Sigmoid colon (tissue), 7 donors: ENCODE results near the gene CSNK1G3. TPM values are rescaled to one million over a fixed set of nuclear protein-coding genes. Genes with fewer than 3 reads are reported as not detected.
"Not testable (repeated sequence)": the region's sequence is repeated elsewhere in the genome, so short reads cannot be mapped to it uniquely, and the experiment has no call there.

Experiments used
- DNase-seq: peaks from one replicate; pipeline ENCODE4 v3.0.0-alpha.2; 2019
- H3K27ac ChIP-seq, 4 donors: fragments of 200-600 bp; sonication (generic); one replicate each; pipeline ENCODE4 v1.5.1; 2016 to 2019; ENCODE audit warnings: mild to moderate bottlenecking in 1 of 4
- H3K27me3 ChIP-seq, 3 donors: fragments of 200-600 bp; sonication (generic); one replicate each; pipeline ENCODE4 v1.5.1; 2019; ENCODE audit warnings: mild to moderate bottlenecking in 1 of 3
- H3K36me3 ChIP-seq, 4 donors: fragments of 200-600 bp; sonication (generic); one replicate each; pipeline ENCODE4 v1.5.1; 2016 to 2019
- H3K4me1 ChIP-seq, 4 donors: fragments of 200-600 bp; sonication (generic); one replicate each; pipeline ENCODE4 v1.5.1; 2017 to 2019
- H3K4me3 ChIP-seq, 4 donors: fragments of 200-600 bp; sonication (generic); one replicate each; pipeline ENCODE4 v1.5.1; 2017 to 2019; ENCODE audit warnings: mild to moderate bottlenecking in 2 of 4, moderate library complexity in 1 of 4
- H3K9me3 ChIP-seq, 4 donors: fragments of 200-600 bp in 3 of 4; sonication (generic) in 3 of 4; one replicate each; pipeline versions ENCODE4 v1.5.1 to v1.6.1; 2013 to 2019
- EP300 ChIP-seq, 4 donors: sonication (generic); formaldehyde crosslinking; IDR thresholded peaks; one replicate each; pipeline ENCODE4 v1.6.1; 2017; ENCODE audit warnings: antibody characterized with exemption in 4 of 4
- POLR2A ChIP-seq, 2 donors: fragments of 450-650 bp; IDR thresholded peaks; one replicate each; pipeline ENCODE4 v1.6.1; 2016; ENCODE audit warnings: antibody characterized with exemption in 2 of 2, mild to moderate bottlenecking in 2 of 2, moderate library complexity in 2 of 2
- POLR2AphosphoS5 ChIP-seq, 4 donors: sonication (generic); formaldehyde crosslinking; IDR thresholded peaks; one replicate each; pipeline ENCODE4 v1.6.1; 2017; ENCODE audit warnings: antibody characterized with exemption in 4 of 4
- WGBS, 2 donors: extraction: QIAGEN DNeasy Blood & Tissue Kit; methylation state at CpG; one replicate each; pipeline ENCODE4 v1.1.7; 2013; 5-methylcytosine and 5-hydroxymethylcytosine counted together
- intact Hi-C: fragments of 100-400 bp; cut with DNase I; formaldehyde crosslinking; loops from one replicate; pipeline ENCODE4 v1.15.1; 2023
- polyA plus RNA-seq, 3 donors: library from polyadenylated mRNA; stranded (reverse); fragments of 200-250 nt; gene quantifications; one replicate each; pipeline ENCODE4 v1.2.3, GENCODE V29; 2013
- total RNA-seq, 4 donors: library from RNA; depleted of rRNA; stranded (reverse); fragments of >200 nt; gene quantifications; one replicate each; pipeline ENCODE4 v1.1.0, GENCODE V29; 2016
- TF ChIP-seq, protein P1 (sequence below), 4 experiments: fragments of 450-650 bp in 3 of 4; fragments of 200-600 bp in 1 of 4; IDR thresholded peaks; one replicate each; pipeline ENCODE4 v1.5.1; 2016 to 2019; ENCODE audit warnings: antibody characterized with exemption in 4 of 4, mild to moderate bottlenecking in 3 of 4, moderate library complexity in 2 of 4
- donor health status: healthy with polysubstance abuse.
- donor health status: Bipolar disorder and iron deficiency.
- donor health status: healthy.

The CSNK1G3 gene
- total RNA-seq (10 to 100 TPM; 55.8 to 99.6 (median 77.2) TPM), polyA plus RNA-seq (10 to 100 TPM; 21.6 to 37.2 (median 26.5) TPM)

DNA sequence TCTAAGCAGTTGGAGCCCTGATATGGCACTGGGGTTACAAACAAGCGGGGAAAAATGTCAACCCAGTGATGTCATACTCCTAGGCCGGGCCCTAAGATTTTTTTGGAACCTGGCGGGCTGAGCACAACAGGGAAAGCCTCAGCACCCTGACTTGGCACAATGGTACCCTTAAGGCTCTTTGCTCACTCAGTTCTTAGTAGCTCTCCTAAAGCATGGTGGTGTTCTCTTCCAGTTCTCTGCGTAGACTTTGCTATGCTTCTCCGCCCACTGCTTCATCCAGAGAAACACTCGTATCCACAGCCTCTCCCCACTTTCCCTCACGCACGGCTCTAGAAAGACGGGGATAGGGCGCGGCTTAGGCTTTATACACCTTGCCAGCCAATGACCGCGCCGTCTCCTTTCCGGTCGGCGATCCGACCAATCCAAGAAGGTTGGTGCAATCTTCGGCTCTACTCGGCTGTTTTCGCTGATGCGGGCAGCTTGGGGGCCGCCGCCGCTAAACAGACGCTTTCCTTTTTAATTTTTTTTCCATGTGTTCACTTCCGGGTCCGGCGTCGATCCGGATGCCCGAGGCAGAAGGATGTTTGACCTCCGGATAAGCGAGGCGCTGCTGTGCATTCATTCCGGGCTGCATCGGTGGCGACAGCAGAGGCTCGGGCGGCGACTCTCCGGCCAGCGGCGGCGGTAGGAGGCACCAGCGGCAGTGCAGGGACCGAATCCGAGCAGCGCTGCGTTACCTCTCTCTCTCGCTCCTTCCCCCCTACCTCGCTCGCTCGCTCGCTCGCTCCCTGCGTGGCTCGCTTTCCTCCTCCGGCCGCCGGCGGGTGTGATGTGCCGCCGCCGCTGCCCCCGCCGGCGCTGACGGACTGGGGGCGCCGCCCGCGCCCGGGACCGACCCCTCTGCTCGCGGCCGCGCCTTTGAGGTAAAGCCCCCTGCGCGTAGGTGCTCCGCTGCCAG, at the start of gene CSNK1G3:
Gene CSNK1G3 (plus strand): TSS at position 530 of the 958 bp plus-strand sequence. CDS start 33,487 bp downstream, outside the sequence.
- Histone ChIP-seq H3K27me3 (no peaks in the 10 kb centered on the region), H3K9me3 (no peaks in the 10 kb centered on the region), H3K4me1 (peaks cover 0 to 23% (median 10%) of the 10 kb centered on the region in 4 donors), H3K36me3 (no peaks in the 10 kb centered on the region), H3K4me3 (peak within 1 kb of the TSS; percentile 86 to 97 (median 92)), H3K27ac (peak within 1 kb of the TSS; percentile 90 to 96 (median 94))
- WGBS, 2 donors = 1 to 2% methylated on average over 82 of the region's 82 CpGs
- intact Hi-C loops = loop anchor here (1.0 to 10.0 kb wide), 2 partner anchors 89 to 93 kb away; partner anchors contain the start of gene CEP120
- DNase-seq = peak; percentile 99
- TF ChIP-seq POLR2A (IDR thresholded peaks at IDR 0.05) = peak; percentile 83 to 89
- TF ChIP-seq POLR2AphosphoS5 (IDR thresholded peaks at IDR 0.05) = peak; percentile 94 to 98 (median 98)
- no peak for TF ChIP-seq EP300 (IDR thresholded peaks at IDR 0.05)

DNA sequence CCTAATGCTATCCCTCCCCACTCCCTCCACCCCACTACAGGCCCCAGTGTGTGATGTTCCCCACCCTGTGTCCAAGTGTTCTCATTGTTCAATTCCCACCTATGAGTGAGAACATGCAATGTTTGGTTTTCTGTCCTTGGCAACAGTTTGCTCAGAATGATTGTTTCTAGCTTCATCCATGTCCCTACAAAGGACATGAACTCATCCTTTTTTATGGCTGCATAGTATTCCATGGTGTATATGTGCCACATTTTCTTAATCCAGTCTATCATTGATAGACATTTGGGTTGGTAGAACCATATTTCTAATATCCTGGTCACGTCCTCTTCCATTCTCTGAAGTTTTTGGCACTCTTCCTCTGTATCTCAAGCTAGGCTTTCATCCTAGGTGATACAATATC, 45.1 kb upstream of the CSNK1G3 start:
- intact Hi-C loops, H3K4me1 ChIP-seq, DNase-seq, H3K9me3 ChIP-seq, H3K27me3 ChIP-seq, H3K36me3 ChIP-seq, H3K4me3 ChIP-seq, H3K27ac ChIP-seq: not testable (repeated sequence)
- 96 to 98% methylated on average over 1 of the region's 1 CpG for WGBS, 2 donors

DNA sequence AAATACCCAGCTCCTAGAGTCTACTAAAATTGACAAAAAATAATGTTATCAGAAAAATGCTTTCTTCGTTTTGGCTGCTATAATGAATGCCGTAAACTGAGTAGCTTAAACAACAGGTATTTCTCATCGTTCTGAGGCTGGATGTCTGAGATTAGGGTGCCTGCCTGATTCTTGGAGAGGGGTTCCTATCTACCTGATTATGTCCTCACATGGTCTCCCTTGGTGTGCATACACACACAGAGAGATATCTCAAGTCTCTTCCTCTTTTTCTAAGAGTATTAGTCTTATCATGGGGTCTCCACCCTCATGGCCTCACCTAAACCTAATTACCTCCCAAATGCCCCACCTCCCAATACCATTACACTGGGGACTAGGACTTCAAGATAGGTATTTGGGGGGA, 40.6 kb upstream of the CSNK1G3 start:
- Histone ChIP-seq H3K36me3 (no peaks in the 10 kb centered on the region), H3K27me3 (no peaks in the 10 kb centered on the region), H3K4me1 (no peaks in the 10 kb centered on the region), H3K4me3 (no peak overlapping the region), H3K27ac (no peak overlapping the region), H3K9me3 (no peaks in the 10 kb centered on the region)
- TF ChIP-seq, protein P1, sequence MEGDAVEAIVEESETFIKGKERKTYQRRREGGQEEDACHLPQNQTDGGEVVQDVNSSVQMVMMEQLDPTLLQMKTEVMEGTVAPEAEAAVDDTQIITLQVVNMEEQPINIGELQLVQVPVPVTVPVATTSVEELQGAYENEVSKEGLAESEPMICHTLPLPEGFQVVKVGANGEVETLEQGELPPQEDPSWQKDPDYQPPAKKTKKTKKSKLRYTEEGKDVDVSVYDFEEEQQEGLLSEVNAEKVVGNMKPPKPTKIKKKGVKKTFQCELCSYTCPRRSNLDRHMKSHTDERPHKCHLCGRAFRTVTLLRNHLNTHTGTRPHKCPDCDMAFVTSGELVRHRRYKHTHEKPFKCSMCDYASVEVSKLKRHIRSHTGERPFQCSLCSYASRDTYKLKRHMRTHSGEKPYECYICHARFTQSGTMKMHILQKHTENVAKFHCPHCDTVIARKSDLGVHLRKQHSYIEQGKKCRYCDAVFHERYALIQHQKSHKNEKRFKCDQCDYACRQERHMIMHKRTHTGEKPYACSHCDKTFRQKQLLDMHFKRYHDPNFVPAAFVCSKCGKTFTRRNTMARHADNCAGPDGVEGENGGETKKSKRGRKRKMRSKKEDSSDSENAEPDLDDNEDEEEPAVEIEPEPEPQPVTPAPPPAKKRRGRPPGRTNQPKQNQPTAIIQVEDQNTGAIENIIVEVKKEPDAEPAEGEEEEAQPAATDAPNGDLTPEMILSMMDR (IDR thresholded peaks at IDR 0.05) = no peak
- TF ChIP-seq POLR2AphosphoS5 (IDR thresholded peaks at IDR 0.05) = no peak
- no peak for TF ChIP-seq POLR2A (IDR thresholded peaks at IDR 0.05)
- no peak for TF ChIP-seq EP300 (IDR thresholded peaks at IDR 0.05)
- WGBS, 2 donors = 93 to 95% methylated on average over 3 of the region's 3 CpGs
- no peak for DNase-seq
- intact Hi-C loops = no loop called here

DNA sequence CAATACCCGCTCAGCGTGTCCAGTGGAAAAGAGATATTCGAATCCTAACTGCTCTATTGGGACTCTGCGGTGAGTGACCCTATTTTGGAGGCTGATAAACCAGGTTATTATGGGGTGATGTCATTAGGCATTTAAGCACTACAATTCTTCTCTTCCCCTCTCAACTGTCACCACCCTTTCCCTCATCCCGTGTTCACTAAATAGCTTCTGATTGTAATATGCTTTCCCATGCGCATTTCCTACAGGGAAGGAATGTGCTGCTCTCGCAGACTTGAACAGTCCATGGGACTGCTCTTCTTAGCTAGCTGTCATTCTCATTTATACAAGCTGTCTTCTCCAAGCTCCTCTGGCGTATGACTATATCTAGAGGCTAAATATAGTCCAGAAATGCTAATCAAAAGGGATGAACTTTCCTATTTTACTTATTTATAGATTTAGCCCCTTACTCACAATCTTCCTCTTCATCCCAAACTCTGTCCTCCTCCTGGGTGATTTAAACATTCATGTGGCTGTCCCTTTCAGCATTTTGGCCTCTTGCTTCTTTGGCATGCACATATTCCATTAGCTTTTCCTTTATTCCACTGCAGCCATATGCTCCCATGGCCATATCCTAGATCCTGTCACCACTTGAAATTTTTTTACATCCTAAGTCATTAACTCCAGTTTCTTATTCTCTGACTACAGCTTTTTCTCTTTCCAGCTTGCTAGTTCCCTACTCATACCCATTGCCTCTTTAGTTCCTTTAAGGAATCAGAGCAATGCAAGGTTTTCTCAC, 39.6 kb upstream of the CSNK1G3 start:
- 90 to 94% methylated on average over 8 of the region's 8 CpGs for WGBS, 2 donors
- Histone ChIP-seq H3K36me3 (no peaks in the 10 kb centered on the region), H3K27ac (no peak overlapping the region), H3K4me3 (no peak overlapping the region), H3K27me3 (no peaks in the 10 kb centered on the region), H3K4me1 (no peaks in the 10 kb centered on the region), H3K9me3 (no peaks in the 10 kb centered on the region)
- TF ChIP-seq EP300 (IDR thresholded peaks at IDR 0.05) (no peak), POLR2AphosphoS5 (IDR thresholded peaks at IDR 0.05) (no peak), POLR2A (IDR thresholded peaks at IDR 0.05) (no peak)
- TF ChIP-seq, protein P1 (IDR thresholded peaks at IDR 0.05) = no peak
- DNase-seq = no peak
- intact Hi-C loops = no loop called here

DNA sequence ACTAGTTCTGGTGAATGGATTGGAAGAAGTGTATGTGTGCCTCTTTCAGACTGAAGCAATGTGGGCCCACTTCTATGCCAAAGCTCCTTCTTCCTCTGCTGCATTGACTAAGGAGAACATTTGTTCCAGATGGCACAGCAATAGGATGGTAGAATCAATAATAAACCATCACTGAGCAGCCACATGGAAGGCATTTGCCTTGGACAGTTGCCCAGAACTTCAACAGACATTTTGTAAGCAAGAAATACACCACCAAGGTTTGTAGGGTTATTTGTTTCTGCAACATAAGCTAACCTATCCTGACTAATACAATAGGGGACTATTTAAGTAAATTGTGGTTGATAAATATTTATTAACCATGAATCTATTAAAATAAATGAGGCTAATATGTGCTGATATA, 37.7 kb upstream of the CSNK1G3 start:
- Histone ChIP-seq H3K27me3 (no peaks in the 10 kb centered on the region), H3K36me3 (no peaks in the 10 kb centered on the region), H3K9me3 (no peaks in the 10 kb centered on the region), H3K27ac (no peak overlapping the region), H3K4me3 (no peak overlapping the region), H3K4me1 (no peaks in the 10 kb centered on the region)
- intact Hi-C loops = no loop called here
- TF ChIP-seq, protein P1 (IDR thresholded peaks at IDR 0.05) = no peak
- TF ChIP-seq POLR2A (IDR thresholded peaks at IDR 0.05) (no peak), EP300 (IDR thresholded peaks at IDR 0.05) (no peak)
- no peak for DNase-seq
